Adrenal gland (tissue), 5 donors: Measurements from ENCODE around the gene PIGA.

Experiments
- CTCF ChIP-seq, 6 experiments: fragments of 450-650 bp in 4 of 6; fragments of 200-600 bp in 2 of 6; sonication (generic) in 1 of 6; IDR thresholded peaks; 1 replicate in 5 of 6; 2 replicates in 1 of 6; pipeline versions ENCODE4 v1.5.1 to v1.8.0; 2016 to 2021; ENCODE audit warnings: antibody characterized with exemption in 6 of 6, mild to moderate bottlenecking in 2 of 6, moderate library complexity in 1 of 6
- POLR2A ChIP-seq, 2 donors: fragments of 450-650 bp; IDR thresholded peaks; one replicate each; pipeline ENCODE4 v1.6.1; 2017; ENCODE audit warnings: antibody characterized with exemption in 2 of 2, mild to moderate bottlenecking in 2 of 2, moderate library complexity in 1 of 2
- donor health status: DM: no; HTN: no; CAD: no.

- TF ChIP-seq CTCF (IDR thresholded peaks at IDR 0.05) (no peak), POLR2A (IDR thresholded peaks at IDR 0.05) (no peak)
Observed at GRCh38 chrX:15314472-15314871, 20.9 kb downstream of the PIGA start.
